IPS-18a (cell line): ENCODE results near the gene RAB11FIP4.

ENCODE experiments used
- H3K27ac ChIP-seq: one replicate; pipeline ENCODE4 v1.5.1; 2013; ENCODE audit warnings: low read length
- H3K27me3 ChIP-seq: one replicate; pipeline ENCODE4 v1.6.1; 2013; ENCODE audit warnings: mild to moderate bottlenecking, low read length; ENCODE audit not compliant: control insufficient read depth, insufficient read depth
- H3K36me3 ChIP-seq: one replicate; pipeline ENCODE4 v1.6.1; 2013; ENCODE audit warnings: low read depth, low read length; ENCODE audit not compliant: control insufficient read depth
- H3K4me1 ChIP-seq: one replicate; pipeline ENCODE4 v1.6.1; 2013; ENCODE audit warnings: low read depth, low read length; ENCODE audit not compliant: control insufficient read depth
- H3K4me3 ChIP-seq: one replicate; pipeline ENCODE4 v1.5.1; 2013; ENCODE audit warnings: low read length
- H3K9ac ChIP-seq: one replicate; pipeline ENCODE4 v1.6.1; 2013; ENCODE audit warnings: mild to moderate bottlenecking, low read length, moderate library complexity
- H3K9me3 ChIP-seq: one replicate; pipeline ENCODE4 v1.6.1; 2013; ENCODE audit warnings: low read depth, low read length; ENCODE audit not compliant: control insufficient read depth

RAB11FIP4 gene

DNA sequence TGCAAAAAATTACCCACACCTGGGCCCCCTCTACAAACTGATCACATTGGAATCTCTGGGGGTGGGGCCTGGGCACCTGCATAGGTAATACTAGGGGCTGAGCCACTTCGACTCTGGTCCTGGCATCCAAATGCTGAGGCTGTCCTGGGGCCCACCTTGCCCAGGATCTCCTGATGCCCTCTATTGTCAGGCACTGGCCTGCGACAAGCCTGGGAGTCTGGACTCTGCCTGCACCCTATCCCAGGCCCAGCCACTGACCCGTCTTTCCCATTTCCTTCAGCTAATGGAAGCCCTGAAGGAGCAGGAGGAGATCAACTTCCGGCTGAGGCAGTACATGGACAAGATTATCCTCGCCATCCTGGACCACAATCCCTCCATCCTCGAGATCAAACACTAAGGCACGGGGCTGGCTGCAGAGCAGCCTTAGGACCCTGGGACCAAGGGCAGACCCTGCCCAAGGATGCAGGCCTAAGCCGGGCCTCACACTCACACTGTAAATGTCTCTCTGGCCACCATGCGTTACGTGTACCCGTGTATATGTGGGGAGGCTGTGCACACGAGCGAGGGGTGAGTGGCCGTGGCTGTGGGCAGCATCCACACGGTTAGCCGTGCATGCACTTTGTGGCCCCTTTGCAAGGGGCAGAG, 140.0 kb downstream of the RAB11FIP4 start:
- Histone ChIP-seq H3K4me1 (no peaks in the 10 kb centered on the region), H3K36me3 (peaks cover 42% of the 10 kb centered on the region), H3K4me3 (no peak overlapping the region), H3K9ac (no peak overlapping the region), H3K27me3 (no peaks in the 10 kb centered on the region), H3K27ac (no peak overlapping the region), H3K9me3 (no peaks in the 10 kb centered on the region)

DNA sequence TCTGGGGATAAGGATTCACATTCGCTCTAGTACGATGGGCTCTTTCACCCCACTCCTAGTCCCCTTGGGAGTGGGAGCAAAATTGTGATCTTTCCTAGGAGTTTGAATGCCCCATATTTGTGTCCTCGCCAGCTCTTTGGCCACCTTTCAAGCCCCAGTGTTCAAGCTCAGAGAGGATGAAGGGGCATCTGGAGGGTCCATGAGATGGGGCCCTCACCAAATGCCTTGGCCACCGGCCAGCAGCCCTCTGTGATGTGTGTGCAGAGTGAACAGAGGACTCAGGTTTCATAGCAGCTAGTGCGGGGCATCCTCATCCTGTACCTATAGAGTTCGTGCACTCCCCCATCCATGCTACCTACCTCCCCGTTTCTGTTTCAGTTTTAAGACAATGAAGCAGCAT, 140.6 kb downstream of the RAB11FIP4 start:
- Histone ChIP-seq H3K4me3 (no peak overlapping the region), H3K4me1 (no peaks in the 10 kb centered on the region), H3K9ac (no peak overlapping the region), H3K27ac (no peak overlapping the region), H3K27me3 (no peaks in the 10 kb centered on the region), H3K36me3 (peaks cover 42% of the 10 kb centered on the region), H3K9me3 (no peaks in the 10 kb centered on the region)

DNA sequence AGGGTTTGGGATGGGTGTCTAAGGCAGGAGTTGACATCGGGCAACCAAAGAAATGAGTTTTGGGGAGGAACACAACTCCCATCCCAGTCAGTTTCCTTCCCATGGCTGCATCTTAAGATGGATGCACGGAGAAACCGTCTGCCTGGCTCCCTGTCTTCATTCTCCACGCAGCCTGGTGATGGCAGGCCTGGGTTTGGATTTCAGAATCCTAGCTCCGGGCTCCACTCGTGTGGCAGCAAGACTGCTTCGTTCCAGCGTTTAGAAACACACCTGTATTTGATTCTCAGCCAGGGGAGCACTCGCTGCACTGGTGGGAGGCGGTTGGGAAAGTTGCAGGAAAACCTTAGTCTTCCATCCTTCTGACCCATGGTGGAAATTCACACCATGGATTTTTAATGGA, 141.1 kb downstream of the RAB11FIP4 start:
- H3K9me3 ChIP-seq, result no peaks in the 10 kb centered on the region
- H3K9ac ChIP-seq, result no peak overlapping the region
- no peaks in the 10 kb centered on the region for H3K4me1 ChIP-seq
- H3K27ac ChIP-seq, result no peak overlapping the region
- H3K36me3 ChIP-seq, result peaks cover 42% of the 10 kb centered on the region
- H3K27me3 ChIP-seq, result no peaks in the 10 kb centered on the region
- no peak overlapping the region for H3K4me3 ChIP-seq

DNA sequence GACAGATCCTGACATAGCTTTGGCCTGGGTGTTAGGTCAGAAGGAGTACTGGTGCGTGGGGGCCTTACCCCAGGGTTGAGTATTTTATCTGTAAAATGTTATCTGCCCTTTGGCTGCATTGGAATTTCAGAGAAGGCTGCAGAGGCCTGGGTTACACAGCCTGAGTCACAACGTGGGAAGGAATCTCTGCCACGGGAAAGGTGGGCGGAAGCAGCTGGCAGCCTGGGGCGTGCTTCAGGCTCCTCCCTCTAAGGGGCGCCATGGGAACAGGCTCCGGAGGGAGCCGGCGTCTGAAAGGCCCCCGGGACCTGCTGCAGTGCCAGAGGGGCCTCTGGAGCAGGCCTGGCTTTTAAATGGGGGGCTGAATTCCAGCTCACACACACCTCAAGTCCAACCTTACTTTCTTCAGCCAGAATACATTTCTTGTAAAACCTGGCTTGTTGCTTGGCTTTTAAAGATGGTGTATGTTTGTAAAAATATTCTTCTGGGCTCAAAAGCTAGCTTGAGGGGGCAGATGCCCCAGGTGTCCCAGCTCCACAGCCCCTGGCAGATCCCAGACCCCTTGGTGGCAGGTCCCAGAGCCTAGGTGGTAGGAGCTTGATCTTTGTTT, 142.2 kb downstream of the RAB11FIP4 start:
- Histone ChIP-seq H3K9me3 (no peaks in the 10 kb centered on the region), H3K27ac (no peak overlapping the region), H3K36me3 (peaks cover 34% of the 10 kb centered on the region), H3K4me3 (no peak overlapping the region), H3K27me3 (no peaks in the 10 kb centered on the region), H3K4me1 (no peaks in the 10 kb centered on the region), H3K9ac (no peak overlapping the region)

DNA sequence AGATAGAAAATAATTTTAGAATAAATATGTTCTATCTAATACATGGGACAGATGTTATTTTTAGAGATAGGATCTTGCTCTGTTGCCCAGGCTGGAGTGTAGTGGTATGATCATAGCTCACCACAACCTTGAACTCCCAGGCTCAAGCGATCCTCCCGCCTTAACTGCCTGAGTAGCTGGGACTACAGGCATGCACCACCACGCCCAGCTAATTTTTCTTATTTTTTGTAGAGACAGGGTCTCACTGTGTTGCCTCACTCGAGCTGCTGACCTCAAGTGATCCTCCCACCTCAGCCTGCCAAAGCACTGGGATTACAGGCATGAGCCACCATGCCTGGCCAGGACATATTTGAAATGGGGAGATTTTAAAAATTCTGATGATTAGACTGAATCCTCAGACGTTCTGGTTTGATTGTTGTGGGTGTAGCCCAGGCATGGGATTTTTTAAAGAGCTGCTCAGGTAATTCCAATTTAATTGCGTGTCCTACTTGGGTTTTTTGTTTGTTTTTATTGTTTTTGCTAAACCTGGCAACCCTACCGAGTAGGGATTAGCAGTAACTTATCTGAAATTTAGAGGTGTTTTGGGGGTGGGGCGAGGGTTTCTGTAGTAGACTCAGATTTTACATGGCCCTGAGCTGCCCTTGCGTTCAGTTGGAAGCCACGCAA, 142.9 kb downstream of the RAB11FIP4 start:
- H3K36me3 ChIP-seq, result peaks cover 30% of the 10 kb centered on the region
- no peaks in the 10 kb centered on the region for H3K4me1 ChIP-seq
- H3K27me3 ChIP-seq, result no peaks in the 10 kb centered on the region
- no peak overlapping the region for H3K9ac ChIP-seq
- no peaks in the 10 kb centered on the region for H3K9me3 ChIP-seq
- no peak overlapping the region for H3K27ac ChIP-seq
- no peak overlapping the region for H3K4me3 ChIP-seq

DNA sequence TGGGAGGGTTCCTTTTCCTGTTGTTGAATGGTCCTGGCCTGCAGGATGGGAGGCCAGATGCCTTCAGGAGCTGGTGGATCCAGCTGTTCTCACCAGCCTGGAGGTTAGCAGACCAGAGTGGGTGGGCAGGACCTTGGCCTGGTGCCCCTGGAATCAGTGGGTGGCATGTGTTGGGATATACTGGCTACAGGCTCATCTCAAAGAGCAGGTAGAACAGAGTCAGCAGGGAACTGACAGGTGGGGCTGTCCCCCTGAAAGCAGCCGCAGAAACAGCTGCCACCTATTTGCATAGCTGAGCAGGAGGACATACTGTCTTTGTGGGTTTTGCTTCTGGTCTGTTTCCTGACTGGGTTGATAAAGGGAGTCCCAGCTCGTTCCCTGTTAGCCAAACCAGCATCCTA, 144.1 kb downstream of the RAB11FIP4 start:
- Histone ChIP-seq H3K36me3 (peaks cover 18% of the 10 kb centered on the region), H3K4me3 (no peak overlapping the region), H3K27ac (no peak overlapping the region), H3K27me3 (no peaks in the 10 kb centered on the region), H3K4me1 (no peaks in the 10 kb centered on the region), H3K9me3 (no peaks in the 10 kb centered on the region), H3K9ac (no peak overlapping the region)

DNA sequence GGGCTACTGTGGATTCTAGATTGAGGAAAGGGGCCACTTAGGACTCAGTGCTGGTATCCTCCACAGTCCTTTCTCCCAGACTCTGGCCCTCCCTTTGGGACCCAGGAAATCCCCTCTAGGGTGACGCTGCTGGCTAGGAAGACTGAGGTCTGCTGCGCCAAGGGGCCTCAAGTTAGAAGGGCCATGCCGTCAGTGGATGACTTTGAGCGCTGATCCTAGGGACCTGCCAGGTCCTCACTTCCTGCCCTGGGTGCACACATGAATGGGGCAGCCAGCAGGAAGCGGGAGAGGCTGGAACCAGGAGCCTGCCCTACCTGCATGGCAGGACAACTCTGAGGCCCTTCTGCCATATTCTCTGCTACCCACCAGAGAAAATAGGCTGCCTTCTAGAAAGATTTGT, 145.0 kb downstream of the RAB11FIP4 start:
- Histone ChIP-seq H3K9ac (no peak overlapping the region), H3K36me3 (peaks cover 9% of the 10 kb centered on the region), H3K27me3 (no peaks in the 10 kb centered on the region), H3K27ac (no peak overlapping the region), H3K4me3 (no peak overlapping the region), H3K9me3 (no peaks in the 10 kb centered on the region), H3K4me1 (no peaks in the 10 kb centered on the region)

DNA sequence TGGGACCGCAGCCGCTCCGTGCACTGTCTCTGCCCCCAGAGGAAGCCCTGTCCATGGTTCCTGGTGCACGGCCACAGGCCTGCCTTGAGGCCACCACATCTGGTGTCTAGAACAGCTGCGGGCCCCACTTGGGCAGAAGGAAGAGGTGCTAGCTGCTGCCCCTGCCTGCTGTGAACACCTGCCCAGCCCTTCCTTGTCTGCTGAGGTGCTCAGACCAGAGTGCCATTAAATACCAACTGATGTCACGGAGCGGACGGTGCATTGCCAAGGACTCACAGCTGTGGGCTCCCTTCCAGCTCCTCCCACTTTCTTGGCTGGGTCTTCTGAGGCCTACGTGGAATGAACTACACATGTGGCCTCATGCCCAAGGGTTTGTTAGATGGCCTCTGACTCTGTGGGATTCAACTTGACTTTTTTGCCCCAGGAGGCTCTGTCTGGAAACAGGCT, 146.1 kb downstream of the RAB11FIP4 start:
- Histone ChIP-seq H3K27me3 (no peaks in the 10 kb centered on the region), H3K9me3 (no peaks in the 10 kb centered on the region), H3K4me3 (no peak overlapping the region), H3K4me1 (no peaks in the 10 kb centered on the region), H3K9ac (no peak overlapping the region), H3K36me3 (no peaks in the 10 kb centered on the region), H3K27ac (no peak overlapping the region)

DNA sequence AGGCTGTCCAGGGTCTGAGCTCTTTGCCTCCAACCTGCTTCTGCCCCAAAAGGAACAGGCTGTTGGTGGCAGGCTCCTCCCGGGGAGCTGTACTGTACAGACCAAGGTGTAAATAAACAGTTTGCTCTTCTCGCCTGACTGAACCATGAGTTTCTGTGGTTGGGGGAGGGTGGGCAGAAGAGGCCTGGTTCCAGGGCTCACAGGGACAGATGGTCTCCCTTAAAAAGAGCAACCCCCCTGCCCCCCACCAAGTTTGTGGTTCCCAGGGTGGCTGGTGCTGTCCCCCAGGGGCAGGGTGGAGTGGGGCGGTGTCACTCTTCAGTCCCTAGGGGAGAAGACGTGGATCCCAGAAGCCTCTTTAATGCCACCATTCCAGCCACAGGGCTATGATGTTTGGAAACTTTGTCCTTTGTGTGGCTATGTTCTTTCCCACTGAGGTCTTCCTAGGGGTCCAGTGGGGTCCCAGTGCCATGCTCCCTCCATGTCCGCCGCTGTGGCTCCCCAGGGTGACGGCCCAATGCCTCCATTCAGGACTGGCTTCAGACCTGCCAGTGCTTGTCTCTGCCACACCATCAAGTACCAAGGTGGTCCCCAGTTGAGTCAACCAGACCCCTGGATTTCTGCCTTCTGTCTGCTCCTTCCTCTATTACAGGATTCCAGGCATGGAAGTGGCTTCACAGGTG, 146.7 kb downstream of the RAB11FIP4 start:
- Histone ChIP-seq H3K27ac (no peak overlapping the region), H3K4me1 (no peaks in the 10 kb centered on the region), H3K9ac (no peak overlapping the region)

DNA sequence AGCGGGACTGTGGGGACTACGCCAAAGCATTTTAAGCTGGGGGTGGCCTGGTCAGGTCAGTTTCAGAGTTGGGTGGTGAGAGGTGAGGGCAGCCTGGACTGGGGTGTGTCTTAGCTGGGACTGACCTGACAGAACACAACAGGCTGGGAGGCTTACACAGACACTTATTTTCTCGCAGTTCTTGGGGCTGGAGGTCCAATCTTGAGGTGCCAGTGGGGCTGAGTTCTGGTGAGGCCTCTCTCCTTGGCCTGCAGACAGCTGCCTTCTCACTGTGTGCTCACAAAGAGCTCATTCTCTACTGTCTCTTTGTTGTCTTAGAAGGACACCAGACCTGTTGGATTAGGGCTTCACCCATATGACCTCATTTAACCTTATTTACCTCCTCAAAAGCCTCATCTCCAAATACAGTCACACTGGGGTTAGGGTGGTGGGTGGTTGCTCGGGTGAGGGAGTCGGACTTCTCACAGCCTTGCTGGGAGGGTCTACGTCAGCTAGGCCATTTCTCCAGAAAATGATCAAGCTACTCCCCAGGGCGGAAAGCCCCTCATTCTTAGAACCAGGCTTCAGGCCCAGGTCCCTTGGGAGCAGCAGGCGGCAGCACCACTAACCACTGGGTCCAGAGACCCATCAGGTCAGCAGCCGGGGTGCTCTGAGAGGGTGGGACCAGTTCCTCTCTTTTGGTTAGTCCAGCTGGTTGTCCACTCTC, 149.3 kb downstream of the RAB11FIP4 start:
- no peaks in the 10 kb centered on the region for H3K27me3 ChIP-seq
- H3K4me3 ChIP-seq, result no peak overlapping the region
- H3K4me1 ChIP-seq, result no peaks in the 10 kb centered on the region
- H3K27ac ChIP-seq, result no peak overlapping the region
- H3K36me3 ChIP-seq, result no peaks in the 10 kb centered on the region
- H3K9ac ChIP-seq, result no peak overlapping the region
- no peaks in the 10 kb centered on the region for H3K9me3 ChIP-seq

More for the DNA sequence above, 146.7 kb downstream of the RAB11FIP4 start:
- Histone ChIP-seq H3K4me3 (no peak overlapping the region), H3K9me3 (no peaks in the 10 kb centered on the region), H3K27me3 (no peaks in the 10 kb centered on the region), H3K36me3 (no peaks in the 10 kb centered on the region)

DNA sequence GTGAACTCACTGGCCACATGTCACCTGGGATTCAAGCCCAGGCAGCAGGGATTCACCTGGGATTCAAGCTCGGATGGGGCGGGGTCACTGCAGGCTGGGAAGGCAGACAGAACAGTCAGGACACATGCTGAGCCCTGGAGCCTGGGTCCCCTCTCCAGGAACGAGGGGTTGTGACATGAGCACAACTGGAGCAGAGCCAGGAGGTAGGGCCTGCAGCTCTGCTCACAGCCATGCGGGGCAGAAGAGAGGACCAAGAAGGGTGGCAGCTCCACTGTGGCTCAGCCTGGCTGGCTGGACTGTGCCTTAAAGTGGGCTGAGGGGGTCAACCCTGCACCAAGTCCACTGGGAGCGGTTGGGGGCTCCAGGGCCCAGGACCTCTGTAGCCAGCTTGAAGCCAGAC, 150.1 kb downstream of the RAB11FIP4 start:
- H3K9me3 ChIP-seq, result no peaks in the 10 kb centered on the region
- no peaks in the 10 kb centered on the region for H3K36me3 ChIP-seq
- H3K4me3 ChIP-seq, result no peak overlapping the region
- H3K27me3 ChIP-seq, result no peaks in the 10 kb centered on the region
- H3K27ac ChIP-seq, result no peak overlapping the region
- H3K9ac ChIP-seq, result no peak overlapping the region
- no peaks in the 10 kb centered on the region for H3K4me1 ChIP-seq
